CD14-positive monocyte (primary cell): ENCODE measurements around the gene CPNE9. TPM values are rescaled to one million over a fixed set of nuclear protein-coding genes. Genes with fewer than 3 reads are reported as not detected.

Experiments used
- DNase-seq, 3 donors: peaks; one replicate each; pipeline ENCODE4 v3.0.0-alpha.2; 2011 to 2022
- H2AFZ ChIP-seq: 2 replicates; pipeline ENCODE4 v1.6.0; 2012; ENCODE audit warnings: mild to moderate bottlenecking, low read depth, low read length, inconsistent platforms; ENCODE audit not compliant: insufficient read depth, poor library complexity, severe bottlenecking
- H3K27ac ChIP-seq, 2 donors: 1 replicate in 1 of 2; 2 replicates in 1 of 2; pipeline ENCODE4 v1.5.1; 2012 to 2013; ENCODE audit warnings: low read length in 2 of 2, control low read depth in 1 of 2, inconsistent platforms in 1 of 2, low read depth in 1 of 2, mild to moderate bottlenecking in 1 of 2
- H3K27me3 ChIP-seq, 2 donors: one replicate each; pipeline versions ENCODE4 v1.6.0 to v1.6.1; 2011 to 2013; ENCODE audit warnings: low read length in 2 of 2; ENCODE audit not compliant: control insufficient read depth in 2 of 2, insufficient read depth in 2 of 2
- H3K36me3 ChIP-seq, 2 donors: replicated peaks in 1 of 2; 1 replicate in 1 of 2; 2 replicates in 1 of 2; pipeline versions ENCODE4 v1.5.1 to v1.6.1; 2012 to 2013; ENCODE audit warnings: low read length in 2 of 2, control low read depth in 1 of 2, inconsistent platforms in 1 of 2, mild to moderate bottlenecking in 1 of 2; ENCODE audit not compliant: insufficient read depth in 2 of 2, control insufficient read depth in 1 of 2
- H3K4me1 ChIP-seq, 2 donors: 1 replicate in 1 of 2; 2 replicates in 1 of 2; pipeline versions ENCODE4 v1.5.1 to v1.6.1; 2012 to 2013; ENCODE audit warnings: low read length in 2 of 2, control low read depth in 1 of 2, inconsistent platforms in 1 of 2, mild to moderate bottlenecking in 1 of 2, moderate library complexity in 1 of 2; ENCODE audit not compliant: insufficient read depth in 2 of 2, control insufficient read depth in 1 of 2
- H3K4me2 ChIP-seq: replicated peaks from 2 replicates; pipeline ENCODE3; 2012; ENCODE audit warnings: low read length, moderate library complexity, mild to moderate bottlenecking; ENCODE audit not compliant: poor library complexity, severe bottlenecking; ENCODE audit errors: extremely low read depth
- H3K4me3 ChIP-seq, 3 experiments: fragments of 200-600 bp in 1 of 3; sonication (generic) in 1 of 3; replicated peaks in 1 of 3; 1 replicate in 2 of 3; 2 replicates in 1 of 3; pipeline ENCODE4 v1.5.1; 2011 to 2013; ENCODE audit warnings: low read length in 3 of 3, mild to moderate bottlenecking in 3 of 3, control low read depth in 2 of 3, low read depth in 2 of 3, inconsistent platforms in 1 of 3, moderate library complexity in 1 of 3
- H3K79me2 ChIP-seq: 2 replicates; pipeline ENCODE4 v1.6.0; 2012; ENCODE audit warnings: mild to moderate bottlenecking, control low read depth, inconsistent platforms, low read length, moderate library complexity; ENCODE audit not compliant: insufficient read depth
- H3K9ac ChIP-seq: 2 replicates; pipeline ENCODE4 v1.6.0; 2017; ENCODE audit warnings: low read length, mild to moderate bottlenecking; ENCODE audit not compliant: insufficient read depth, poor library complexity, severe bottlenecking
- H3K9me3 ChIP-seq, 2 donors: replicated peaks in 1 of 2; 1 replicate in 1 of 2; 2 replicates in 1 of 2; pipeline versions ENCODE4 v1.5.1 to v1.6.1; 2012 to 2013; ENCODE audit warnings: low read length in 2 of 2, control low read depth in 1 of 2; ENCODE audit not compliant: control insufficient read depth in 1 of 2, insufficient read depth in 1 of 2
- H4K20me1 ChIP-seq: 2 replicates; pipeline ENCODE4 v1.6.0; 2012; ENCODE audit warnings: mild to moderate bottlenecking, low read length, control low read depth, moderate library complexity; ENCODE audit not compliant: insufficient read depth
- H3K27ac Mint-ChIP-seq, 7 donors: one replicate each; pipeline ENCODE4 v1.8.0; 2020; ENCODE audit warnings: mild to moderate bottlenecking in 7 of 7, mixed read lengths in 7 of 7, moderate library complexity in 6 of 7, inconsistent platforms in 2 of 7
- H3K27me3 Mint-ChIP-seq, 3 donors: one replicate each; pipeline ENCODE4 v1.8.0; 2021 to 2022; ENCODE audit warnings: low read depth in 3 of 3, mild to moderate bottlenecking in 3 of 3, mixed read lengths in 3 of 3, moderate library complexity in 3 of 3, inconsistent platforms in 1 of 3
- H3K36me3 Mint-ChIP-seq, 2 donors: one replicate each; pipeline ENCODE4 v1.8.0; 2020; ENCODE audit warnings: mixed read lengths in 2 of 2, inconsistent platforms in 1 of 2, mild to moderate bottlenecking in 1 of 2
- H3K4me1 Mint-ChIP-seq: one replicate; pipeline ENCODE4 v1.8.0; 2020; ENCODE audit warnings: mild to moderate bottlenecking, mixed read lengths
- H3K4me3 Mint-ChIP-seq, 2 donors: one replicate each; pipeline ENCODE4 v1.8.0; 2020; ENCODE audit warnings: mild to moderate bottlenecking in 2 of 2, mixed read lengths in 2 of 2, moderate library complexity in 1 of 2
- H3K9me3 Mint-ChIP-seq, 7 donors: one replicate each; pipeline ENCODE4 v1.8.0; 2020 to 2022; ENCODE audit warnings: mixed read lengths in 7 of 7, mild to moderate bottlenecking in 6 of 7, moderate library complexity in 6 of 7, inconsistent platforms in 2 of 7
- CTCF ChIP-seq: fragments of 200-600 bp; IDR thresholded peaks from one replicate; pipeline ENCODE4 v1.8.0; 2022; ENCODE audit warnings: antibody characterized with exemption, mild to moderate bottlenecking
- WGBS: methylation state at CpG from one replicate; pipeline ENCODE4 v1.1.5; 2013; ENCODE audit warnings: missing lambda C conversion rate; ENCODE audit not compliant: insufficient coverage; 5-methylcytosine and 5-hydroxymethylcytosine counted together
- intact Hi-C, 2 donors: fragments of 100-400 bp; cut with micrococcal nuclease; formaldehyde crosslinking; loops; one replicate each; pipeline versions ENCODE4 v1.15.0 to v1.15.1; 2023
- polyA plus RNA-seq, 3 donors: library from polyadenylated mRNA; depleted of rRNA in 1 of 3; unstranded in 2 of 3; stranded (reverse) in 1 of 3; fragments of 300-500 nt in 2 of 3; fragments of >200 nt in 1 of 3; fragmentation: Illumina TruSeq in 2 of 3; gene quantifications; 1 replicate in 2 of 3; 2 replicates in 1 of 3; pipeline ENCODE4 v1.2.3, GENCODE V29; 2012 to 2021

The CPNE9 gene
- polyA plus RNA-seq, 3 donors = 0.51 to 0.55 TPM; not detected in 1

GRCh38 chr3:9673752-9674151 is 29.9 kb upstream of the CPNE9 start:
- intact Hi-C loops = no loop called here
- no peak for TF ChIP-seq CTCF
- H3K4me1 Mint-ChIP-seq = no peaks in the 10 kb centered on the region
- H3K27me3 Mint-ChIP-seq = no peaks in the 10 kb centered on the region
- H3K27ac Mint-ChIP-seq = no peak overlapping the region
- no peak for DNase-seq
- Histone ChIP-seq H4K20me1 (peaks cover 99% of the 10 kb centered on the region), H3K79me2 (peaks cover 13% of the 10 kb centered on the region), H3K9me3 (no peaks in the 10 kb centered on the region), H3K27me3 (no peaks in the 10 kb centered on the region), H2AFZ (no peak overlapping the region), H3K9ac (no peak overlapping the region), H3K4me1 (no peaks in the 10 kb centered on the region), H3K4me3 (no peak overlapping the region), H3K27ac (no peak overlapping the region), H3K4me2 (no peak overlapping the region), H3K36me3 (peaks cover 97 to 100% of the 10 kb centered on the region in 2 donors)
- no peak overlapping the region for H3K4me3 Mint-ChIP-seq
- 100% methylated on average over 2 of the region's 2 CpGs for whole genome bisulfite sequencing
- no peaks in the 10 kb centered on the region for H3K9me3 Mint-ChIP-seq
- peaks cover 94 to 96% of the 10 kb centered on the region in 2 donors for H3K36me3 Mint-ChIP-seq

- TF ChIP-seq CTCF = no peak
- Mint-ChIP-seq H3K9me3 (no peaks in the 10 kb centered on the region), H3K36me3 (peaks cover 96 to 98% of the 10 kb centered on the region in 2 donors), H3K4me1 (no peaks in the 10 kb centered on the region), H3K27me3 (peaks cover 0 to 2% (median 0%) of the 10 kb centered on the region in 3 donors), H3K4me3 (no peak overlapping the region), H3K27ac (peak overlapping the region in 2 of 7 donors; percentile 39 to 70)
- Histone ChIP-seq H3K27ac (no peak overlapping the region), H3K9me3 (no peaks in the 10 kb centered on the region), H3K4me3 (no peak overlapping the region), H3K27me3 (no peaks in the 10 kb centered on the region), H3K36me3 (peaks cover 98 to 100% of the 10 kb centered on the region in 2 donors), H2AFZ (no peak overlapping the region), H4K20me1 (peaks cover 99% of the 10 kb centered on the region), H3K4me2 (no peak overlapping the region), H3K4me1 (no peaks in the 10 kb centered on the region), H3K79me2 (peaks cover 15% of the 10 kb centered on the region), H3K9ac (no peak overlapping the region)
- no peak for DNase-seq
- WGBS = 91% methylated on average over 3 of the region's 5 CpGs
- intact Hi-C loops = no loop called here
These were observed 27.8 kb upstream of the CPNE9 start for GRCh38 chr3:9675736-9676290.
